DMS153 (cell line): ENCODE data around the gene ALK.
A peak's percentile ranks its signal among the peaks of the same experiment; 100 is the strongest.
"Not testable (repeated sequence)": the region's sequence is repeated elsewhere in the genome, so short reads cannot be mapped to it uniquely, and the experiment has no call there.

Source experiments
- DNase-seq: peaks from one replicate; lab custom pipeline; 2025; lab: John Stamatoyannopoulos, UW

Gene ALK

DNA sequence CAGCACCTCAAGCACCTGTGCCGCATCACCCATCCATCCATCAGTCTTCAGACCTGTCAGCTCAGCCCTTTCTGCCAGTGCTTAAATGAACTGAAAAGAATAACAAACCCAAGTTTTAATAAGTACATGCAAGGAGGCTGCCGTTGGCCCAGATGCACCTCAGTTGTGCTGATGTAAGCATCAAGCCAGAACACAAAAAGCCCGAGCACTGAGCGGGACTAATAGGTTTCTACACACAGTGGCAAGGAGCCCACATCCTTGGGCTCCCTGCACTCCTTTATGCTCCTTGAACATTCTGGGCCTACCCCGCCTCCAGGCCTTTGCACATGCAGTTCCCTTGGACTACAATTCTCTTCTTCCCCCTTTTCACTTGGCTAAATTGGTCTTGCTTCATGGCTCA lies 165.6 kb downstream of the ALK start:
- no peak for DNase-seq

DNA sequence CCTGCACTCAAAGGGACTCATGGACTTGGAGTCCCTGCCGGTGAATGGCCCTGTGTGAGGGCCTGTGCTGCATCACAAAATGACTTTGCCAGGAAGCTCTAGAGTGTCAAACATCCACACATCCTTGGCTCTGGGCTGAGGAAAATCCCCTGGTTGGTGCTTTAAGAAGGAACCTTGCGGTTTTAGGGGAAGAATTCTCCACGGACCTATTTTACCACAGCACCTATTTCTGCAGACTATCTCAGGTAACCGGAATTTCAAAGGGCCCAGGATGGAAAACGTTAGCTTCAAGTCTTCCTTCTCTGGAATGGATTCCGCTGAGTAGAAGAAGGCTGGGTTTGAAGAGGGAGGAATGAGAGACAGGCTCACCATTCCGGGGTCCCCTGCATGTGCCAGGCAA lies 166.2 kb downstream of the ALK start:
- DNase-seq, result no peak

DNA sequence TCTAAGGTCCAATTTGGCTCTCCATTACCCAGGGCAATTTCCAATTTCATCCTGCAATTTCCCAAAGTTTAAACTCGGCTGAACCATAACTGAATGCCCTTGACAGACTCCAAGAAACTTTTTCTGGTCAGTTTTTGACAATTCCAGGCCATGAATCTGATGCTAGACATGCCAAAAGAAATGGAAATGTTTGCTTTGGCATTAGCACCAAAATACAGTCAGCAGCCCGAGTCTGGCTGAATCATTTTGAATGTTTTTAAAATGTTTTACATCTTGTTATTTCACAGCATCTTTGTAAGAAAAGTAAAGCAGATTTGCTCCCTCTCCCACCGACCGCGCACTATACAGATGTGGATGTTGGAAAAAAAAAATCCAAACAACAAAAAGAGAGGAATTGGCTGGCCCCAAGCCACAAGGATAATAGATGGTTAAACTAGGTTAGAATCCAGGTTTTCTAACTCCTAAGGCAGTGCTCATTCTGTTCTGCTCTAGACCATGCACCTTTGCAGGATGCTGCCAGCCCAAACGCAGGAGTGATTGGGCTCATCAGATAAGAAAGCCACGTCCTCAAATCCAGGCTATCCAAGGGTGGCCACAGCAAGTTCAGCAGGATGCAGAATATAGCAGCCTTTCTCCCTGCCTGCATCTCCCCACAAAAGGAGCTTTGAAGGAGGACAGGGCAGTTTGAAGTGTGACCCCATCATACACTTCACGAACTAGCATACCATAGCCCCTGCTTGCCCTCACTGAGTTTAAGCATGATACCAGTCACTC lies 167.5 kb downstream of the ALK start:
- no peak for DNase-seq

DNA sequence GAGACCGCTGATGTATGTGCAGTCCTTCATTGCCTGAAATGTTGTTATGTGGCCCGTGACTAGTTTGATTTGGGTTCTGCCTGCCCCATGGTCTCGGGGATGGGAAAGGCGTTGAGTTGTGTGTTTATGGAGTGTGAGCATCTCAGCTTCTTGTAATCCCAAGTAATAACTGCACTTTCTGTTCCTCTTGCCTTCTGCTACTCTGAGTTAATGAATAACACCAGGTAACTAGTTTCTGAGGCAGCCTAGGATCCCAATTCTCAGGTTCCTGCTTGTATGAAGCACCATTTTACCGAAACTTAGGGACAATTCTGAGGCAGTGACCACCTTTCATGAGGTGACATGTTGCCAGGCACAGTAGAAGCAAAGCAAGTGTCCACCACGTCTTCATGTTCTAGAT lies 170.0 kb downstream of the ALK start:
- DNase-seq, result no peak

DNA sequence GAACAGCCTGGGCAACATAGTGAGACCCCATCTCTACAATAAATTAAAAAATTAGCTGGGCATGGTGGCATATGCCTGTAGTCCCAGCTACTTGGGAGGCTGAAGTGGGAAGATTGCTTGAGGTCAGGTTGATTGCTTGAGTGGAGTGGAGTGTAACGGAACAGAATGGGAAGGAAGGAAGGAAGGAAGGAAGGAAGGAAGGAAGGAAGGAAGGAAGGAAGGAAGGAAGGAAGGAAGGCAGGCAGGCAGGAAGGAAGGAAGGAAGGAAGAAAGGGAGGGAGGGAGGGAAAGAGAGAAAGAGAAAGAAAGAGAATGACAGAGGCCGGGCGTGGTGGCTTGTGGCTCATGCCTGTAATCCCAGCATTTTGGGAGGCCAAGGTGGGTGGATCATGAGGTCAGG lies 170.9 kb downstream of the ALK start:
- not testable (repeated sequence) for DNase-seq

DNA sequence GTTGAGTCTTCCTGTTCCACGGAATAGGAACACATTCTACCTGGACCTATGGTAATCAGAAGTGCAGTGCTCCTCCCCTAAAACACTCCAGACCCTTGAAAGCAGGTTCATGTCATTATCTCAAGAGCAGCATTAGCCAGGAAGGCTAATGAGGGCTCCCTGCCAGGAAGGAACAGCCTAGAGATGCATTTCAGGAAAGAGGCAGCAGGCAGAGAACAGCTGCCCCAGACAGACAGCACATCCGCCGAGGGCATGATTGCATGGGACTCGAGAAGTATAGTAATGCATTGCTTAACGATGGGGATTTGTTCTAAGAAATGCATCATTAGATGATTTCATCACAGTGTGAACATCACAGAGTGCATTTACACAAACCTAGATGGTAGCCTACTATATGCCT lies 171.5 kb downstream of the ALK start:
- DNase-seq, result peak; percentile 65

DNA sequence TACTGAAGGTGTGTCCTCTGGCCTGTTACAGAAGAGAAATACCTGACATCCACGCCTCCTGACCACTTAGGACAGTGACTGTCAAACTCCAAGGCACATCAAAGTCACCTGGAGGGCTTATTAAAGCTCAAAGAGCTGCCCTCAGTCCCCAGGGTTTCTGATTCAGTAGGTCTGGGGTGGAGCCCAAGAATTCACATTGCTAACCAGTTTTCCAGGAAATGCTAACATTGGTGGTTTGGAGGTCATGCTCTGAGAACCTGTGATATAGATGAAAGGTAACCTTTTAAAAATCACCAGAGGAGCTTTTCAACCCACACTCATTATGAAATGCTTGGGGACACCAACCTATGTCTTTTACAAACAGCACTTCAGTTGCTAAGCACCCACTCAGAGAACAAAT lies 172.3 kb downstream of the ALK start:
- DNase-seq, result peak; percentile 1

DNA sequence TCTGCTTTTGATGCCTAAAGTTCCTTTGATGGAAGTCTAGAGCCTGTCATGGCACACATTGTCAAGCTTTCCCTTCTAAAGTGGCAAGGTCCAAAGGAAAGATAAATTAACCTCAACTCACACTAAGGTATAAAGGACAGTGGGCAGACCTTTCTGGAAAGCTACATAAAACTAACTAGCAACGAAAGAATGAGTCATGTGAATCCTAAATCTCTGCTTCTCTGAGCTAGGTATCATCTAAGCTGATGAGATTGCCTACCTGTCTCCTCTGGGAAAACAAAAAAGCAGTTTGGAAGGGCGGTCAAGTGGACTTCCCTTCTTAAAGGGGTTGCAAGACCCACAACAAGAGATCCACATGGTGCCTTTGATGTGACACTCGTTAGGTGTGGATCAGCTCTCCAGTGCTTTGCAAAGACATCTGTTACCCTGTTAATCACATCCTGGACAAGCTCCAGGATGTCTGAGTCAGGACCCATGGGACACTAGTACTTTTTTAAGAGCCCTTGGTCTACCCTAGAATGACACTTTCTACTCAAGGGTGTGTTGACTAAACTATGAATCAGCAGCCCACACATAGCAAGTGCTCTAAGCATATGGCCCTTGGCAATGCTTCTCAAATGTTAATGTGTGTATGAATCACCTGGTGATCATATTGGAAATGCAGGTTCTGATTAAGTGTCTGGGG lies 173.5 kb downstream of the ALK start:
- peak; percentile 83 for DNase-seq

DNA sequence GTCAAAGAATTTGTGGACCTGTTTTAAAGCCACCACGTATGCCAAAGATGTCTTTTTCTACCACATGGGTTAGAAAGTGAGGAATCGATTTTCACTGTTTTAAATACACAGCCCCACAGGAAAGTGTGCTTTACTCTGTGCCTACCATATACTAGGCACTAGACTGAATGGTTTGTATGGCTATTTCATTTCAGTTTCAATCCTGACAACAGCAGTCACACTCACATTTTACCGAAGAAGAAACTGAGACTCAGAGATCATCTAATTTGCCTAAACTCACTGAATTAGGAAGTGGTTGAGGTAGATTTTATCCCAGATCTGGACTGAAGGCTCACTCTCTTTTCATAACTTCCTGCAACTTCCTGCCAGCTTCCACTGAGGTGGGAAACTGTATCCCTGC lies 176.4 kb downstream of the ALK start:
- no peak for DNase-seq

DNA sequence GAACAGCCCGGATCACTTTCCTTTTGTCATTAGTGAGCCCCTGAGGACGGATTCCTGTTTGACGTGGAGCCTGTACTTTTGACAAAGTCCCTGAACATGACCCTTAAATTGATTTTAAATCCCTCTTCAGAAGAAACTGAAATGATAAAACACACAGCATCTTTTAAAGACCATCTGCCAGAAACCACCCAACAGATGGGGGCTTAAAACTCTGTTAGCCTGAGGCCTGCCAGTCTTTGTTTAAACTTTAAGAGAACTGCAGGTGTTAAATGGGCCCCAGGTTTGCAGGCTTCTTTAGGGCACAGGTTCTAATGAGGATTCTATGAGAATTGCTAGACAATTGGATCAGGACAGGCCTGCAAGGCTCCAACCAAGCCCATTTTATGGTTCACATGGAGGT lies 177.9 kb downstream of the ALK start:
- no peak for DNase-seq

DNA sequence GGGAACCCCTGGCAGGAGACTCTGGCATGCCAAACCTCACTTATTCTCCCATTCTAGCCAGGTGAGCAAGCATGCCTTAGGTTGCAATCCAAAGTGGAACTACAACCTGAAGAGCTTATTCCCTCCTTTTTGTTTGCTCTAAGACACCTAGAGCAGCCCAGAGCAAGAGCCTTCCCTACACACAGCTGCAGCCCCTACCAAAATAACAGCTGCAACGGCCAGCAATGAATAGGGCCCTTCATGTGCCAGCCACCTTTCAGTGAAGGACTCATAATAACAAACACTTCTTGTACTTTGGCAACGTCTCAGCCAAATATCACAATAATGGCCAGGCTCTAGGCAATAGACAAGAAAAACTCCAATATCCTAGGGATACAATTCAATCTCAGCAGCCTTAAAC lies 178.7 kb downstream of the ALK start:
- no peak for DNase-seq

DNA sequence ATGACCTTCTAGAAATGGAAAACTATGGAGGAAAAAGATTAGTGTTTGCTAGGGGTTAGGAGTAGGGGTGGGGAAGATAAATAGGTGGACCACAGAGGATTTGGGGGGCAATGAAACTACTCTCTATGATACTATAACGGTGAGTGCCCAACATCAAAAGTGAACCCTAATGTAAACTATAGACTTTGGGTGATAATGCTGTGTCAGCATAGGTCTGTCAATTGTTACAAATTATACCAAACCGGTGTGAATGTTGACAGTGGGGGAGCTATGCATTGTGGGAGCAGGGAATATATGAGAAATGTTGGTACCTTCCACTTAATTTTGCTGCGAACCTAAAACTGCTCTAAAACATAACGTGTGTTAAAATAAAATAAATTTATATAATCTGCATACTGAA lies 180.3 kb downstream of the ALK start:
- no peak for DNase-seq

DNA sequence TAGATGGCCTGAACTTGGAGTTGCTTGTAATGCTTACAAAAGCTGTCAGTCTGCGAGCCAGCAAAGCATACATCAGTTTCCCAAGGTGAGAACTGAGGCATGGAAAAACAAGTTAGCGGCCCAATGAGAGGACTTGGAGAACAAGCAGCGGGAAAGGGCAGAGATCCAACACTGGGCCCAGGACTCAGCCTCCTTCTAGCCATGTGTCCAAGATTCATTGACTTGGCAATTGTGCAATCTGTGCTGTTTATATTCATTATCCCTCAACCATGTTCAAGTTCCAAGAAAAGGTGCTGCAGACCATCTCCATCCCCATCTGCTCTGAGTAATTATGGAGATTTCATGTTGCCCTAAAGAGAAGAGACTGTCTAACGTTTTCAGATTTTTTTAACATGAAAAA lies 187.4 kb downstream of the ALK start:
- no peak for DNase-seq

DNA sequence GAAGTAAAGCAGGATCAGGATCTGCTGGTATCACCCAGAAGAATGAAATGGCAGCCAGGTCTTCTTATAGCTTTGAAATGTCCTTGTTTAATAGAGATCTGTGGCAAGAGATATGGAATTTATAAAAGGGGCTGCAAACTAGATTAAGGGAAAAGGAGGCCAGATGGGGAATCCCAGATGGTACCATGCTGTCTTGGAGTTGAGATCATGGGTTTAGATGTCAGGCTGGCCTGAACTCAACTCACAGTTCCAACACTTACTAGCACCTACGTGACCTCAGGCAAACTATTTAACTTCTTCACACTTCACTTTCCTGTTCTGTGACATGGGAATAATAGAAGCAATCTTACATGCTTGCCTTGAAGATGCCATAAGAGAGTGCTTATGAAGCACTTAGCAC lies 188.2 kb downstream of the ALK start:
- DNase-seq, result no peak

DNA sequence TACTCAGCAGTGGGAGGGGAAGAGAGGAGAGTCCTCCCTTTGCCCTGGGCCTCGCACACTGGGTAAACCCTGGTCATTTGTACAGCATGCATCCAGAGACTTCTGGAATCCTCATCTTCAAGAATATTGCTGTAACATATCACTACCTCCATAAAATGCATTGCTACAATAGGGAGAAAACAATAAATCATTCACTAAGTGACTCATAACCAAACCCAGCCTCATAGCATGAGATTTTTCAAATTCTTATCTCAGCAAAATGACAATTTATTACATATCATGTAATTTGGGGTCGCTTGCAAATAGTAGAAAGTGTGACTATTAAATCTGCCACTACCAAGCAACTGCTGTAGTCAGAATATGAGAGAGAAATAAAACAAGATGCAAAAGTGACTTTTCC lies 189.4 kb downstream of the ALK start:
- DNase-seq, result no peak

DNA sequence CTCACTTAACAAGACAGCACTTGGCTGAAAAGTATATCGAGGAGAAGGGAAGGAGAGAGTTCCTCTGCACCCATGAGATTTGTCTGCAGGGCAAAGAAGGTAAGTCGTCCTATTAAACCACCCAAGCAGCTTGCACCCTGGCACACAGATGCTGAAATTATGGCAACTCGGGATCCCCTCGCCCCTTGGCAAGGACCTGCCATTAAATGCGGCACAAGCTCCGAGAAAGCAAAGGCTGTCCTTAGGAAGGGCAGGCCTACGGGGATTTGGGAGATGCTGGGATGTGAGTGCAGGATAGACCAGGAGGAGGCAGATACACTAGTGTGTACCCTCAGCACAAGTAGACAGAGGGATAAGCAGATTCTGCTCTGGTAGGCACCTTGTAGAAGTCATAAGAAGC lies 191.5 kb downstream of the ALK start:
- no peak for DNase-seq

DNA sequence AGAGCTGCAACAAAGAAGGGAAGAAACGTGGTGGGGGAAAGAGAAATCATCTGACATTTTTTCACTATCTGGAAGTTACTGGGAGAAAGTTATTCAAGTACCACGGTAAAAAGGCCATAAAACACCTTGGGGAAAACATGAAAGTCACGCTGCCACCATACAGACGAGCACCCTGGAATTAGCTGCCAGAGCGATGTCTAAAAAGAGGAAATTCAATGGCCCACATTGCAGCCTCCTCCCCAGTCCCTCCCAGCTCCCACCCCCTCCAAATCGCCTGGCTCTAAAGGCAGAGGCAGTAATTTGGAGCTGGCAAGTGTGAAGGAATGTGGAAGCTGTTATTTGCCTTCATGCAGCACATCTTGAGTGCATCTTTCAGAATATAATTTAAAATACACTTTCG lies 192.0 kb downstream of the ALK start:
- no peak for DNase-seq

DNA sequence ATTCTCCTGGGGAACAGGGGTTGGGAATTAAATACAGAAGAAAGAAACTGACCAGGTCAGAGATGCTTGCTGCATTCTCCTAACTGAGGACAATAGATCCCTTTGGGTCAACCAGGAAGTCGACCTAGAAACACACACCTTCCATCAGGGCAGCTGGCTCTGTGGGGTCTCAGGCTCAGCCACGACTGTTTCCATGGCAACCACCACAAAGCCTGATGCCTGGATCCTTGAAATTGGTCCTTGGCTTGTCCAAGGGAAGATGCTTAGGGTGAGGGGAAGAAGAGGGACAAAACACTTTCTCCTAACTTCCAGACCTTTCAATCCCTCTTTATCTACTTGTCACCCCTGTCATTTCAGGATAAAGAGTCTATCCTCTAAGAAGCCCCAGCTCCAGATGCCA lies 194.4 kb downstream of the ALK start:
- DNase-seq, result no peak

DNA sequence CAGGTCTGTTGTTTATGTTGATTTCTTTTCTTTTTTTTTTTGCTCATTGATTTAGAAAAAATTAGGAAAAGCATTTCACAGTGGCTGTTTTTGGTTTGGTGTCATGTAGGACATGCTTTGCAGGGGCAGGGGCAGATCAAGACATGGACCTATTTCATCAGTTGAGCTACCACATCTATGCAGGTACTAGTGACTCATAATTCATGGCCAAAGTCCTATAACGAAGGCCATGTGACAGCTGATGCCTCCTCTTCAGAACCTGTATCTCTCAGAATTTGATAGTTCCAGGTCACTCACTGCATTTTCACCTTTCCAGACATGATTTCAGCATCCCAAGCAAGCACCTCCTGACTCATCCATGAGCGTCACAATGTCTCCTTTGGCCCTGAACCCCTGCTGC lies 195.8 kb downstream of the ALK start:
- no peak for DNase-seq

DNA sequence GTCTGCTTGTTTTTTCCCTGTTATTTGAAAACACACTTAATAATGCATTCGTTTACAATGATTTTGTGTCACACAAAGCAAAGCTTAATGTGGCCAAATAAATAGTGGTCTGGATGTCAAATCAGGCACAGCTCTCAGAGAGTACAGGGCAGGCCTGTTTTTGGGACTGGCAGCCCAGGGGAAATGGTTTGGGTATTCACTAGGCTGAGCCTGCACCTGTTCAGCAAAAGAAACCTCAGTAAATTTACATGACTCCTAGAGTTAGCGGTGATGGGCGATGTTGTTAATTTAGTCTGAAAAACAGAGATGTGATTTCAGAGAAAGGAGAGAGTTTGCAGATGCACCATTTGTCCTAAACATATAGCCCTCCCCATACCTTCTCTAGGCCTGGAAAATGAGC lies 197.1 kb downstream of the ALK start:
- no peak for DNase-seq

DNA sequence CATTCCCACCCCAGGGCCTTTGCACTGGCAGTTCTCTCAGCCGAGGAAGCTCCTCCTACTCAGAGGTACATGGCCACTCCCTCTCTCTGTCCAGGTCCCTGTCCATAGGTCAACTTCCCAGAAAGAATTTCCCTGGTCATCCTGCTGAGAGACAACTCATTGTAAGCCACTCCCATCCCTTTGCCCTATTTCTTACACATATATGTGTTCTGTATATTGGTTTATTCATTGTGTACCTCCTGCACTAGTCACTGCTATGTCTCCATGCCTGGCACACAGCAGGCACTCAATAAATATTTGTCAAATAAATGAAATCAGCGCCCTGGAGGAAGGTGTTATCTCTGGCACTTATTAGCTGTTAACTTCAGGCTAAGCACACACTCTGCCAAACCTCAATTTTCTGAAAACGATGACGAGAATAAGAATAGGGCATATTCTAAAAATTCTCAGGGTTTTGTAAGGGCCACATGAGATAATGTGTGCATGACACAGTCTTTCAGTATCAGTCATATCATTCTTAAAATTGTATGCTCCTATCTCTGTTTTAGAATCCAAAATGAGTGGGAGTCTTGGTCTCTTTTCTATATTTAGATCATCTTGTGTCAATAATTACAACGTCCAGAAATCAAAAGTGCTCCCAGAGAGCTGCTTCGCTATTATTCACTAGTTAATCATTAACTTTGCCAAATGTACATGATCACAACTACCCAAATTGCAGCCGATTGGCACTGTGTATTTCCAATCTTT lies 198.0 kb downstream of the ALK start:
- DNase-seq, result no peak

DNA sequence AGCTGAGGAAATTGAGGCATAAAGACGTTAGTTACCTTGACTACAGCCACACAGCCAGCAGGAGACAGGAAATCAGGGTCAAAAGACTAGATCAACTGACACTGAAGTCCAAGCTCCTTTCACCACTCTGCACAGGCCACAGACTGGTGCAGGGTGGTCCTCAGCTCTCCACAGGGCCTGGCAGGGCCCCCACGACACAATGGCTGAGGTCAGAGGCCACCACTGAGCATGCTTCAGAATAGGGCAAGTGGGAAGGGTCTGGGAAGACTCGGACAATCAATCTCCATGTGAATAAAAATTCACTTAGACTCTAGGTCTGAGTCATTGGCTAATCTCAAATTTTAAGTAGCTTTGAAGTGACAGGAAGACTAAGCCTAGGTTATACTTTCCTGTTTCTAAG lies 201.7 kb downstream of the ALK start:
- no peak for DNase-seq

DNA sequence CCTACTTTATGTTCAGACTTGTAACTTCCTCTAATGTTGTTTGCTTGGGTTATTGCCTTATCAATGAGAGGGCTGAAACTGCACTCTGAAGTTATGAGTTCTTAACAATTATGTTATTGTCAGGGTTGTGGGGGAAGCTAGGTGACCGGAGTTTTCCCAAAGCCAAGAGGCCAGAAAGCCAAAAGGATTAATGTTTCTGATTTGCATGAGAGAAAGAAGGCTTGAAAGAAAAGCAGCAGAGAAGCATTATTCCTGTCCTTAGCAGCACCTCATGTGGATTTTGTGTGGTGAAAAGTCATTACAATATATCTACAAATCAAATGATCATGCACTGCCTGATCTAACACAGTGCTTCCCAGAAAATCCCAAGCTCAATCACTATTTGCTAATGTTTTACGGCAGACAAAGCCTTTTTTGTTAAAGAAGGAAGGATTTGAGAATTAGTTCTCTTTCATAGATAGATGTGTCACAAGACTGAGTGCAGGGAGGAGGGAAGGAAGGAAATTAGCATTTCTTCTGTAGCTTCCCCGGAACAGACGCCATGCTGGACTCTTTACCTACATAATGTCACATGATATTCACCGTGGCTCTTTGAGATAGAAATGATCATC lies 203.2 kb downstream of the ALK start:
- no peak for DNase-seq
